HG03442 (cell line): ENCODE measurements around the gene STK32B.

ENCODE experiments used
- ATAC-seq: cut with Tn5 transposase; IDR thresholded peaks from one replicate; pipeline ENCODE4 v1.9.1; 2021; ENCODE audit warnings: mild to moderate bottlenecking, moderate library complexity; ENCODE audit not compliant: unreplicated experiment

Gene STK32B

DNA sequence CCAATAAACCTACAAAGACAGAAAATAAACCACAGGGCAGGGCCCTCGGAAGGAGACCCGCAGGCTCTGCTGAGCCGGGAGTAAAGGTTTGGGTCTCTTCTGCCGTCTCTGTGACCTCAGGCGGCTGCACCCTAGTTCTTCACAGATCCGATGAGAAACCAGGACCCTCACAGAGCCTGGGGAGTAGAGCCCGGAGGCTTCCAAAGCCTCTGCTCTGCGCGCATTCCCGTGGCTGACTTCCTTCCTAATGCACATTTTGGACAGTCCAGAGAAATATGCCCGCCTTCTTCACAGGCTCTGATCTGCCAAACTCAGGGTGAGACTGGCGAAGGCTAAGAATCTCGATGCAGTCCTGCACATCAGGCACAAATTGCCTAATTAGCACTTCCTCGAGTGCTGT, 411.6 kb downstream of the STK32B start:
- ATAC-seq = no peak

DNA sequence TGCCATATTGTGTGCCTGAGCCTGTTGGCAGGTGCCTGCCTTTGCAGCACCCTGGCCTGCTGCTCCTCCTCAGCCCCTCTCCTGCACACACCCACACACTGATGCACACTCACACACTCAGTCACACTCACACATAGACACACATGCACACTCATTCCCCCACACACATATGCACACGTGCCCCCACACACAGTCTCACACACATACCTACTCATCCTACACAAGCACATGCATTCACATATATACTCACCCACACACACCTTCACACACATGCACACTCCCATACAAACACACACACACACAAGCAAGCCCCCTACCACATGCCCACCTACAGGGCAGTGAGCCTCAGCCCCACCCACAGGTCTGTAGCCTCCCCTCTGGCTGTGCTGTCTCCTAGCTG, 412.1 kb downstream of the STK32B start:
- ATAC-seq = no peak

DNA sequence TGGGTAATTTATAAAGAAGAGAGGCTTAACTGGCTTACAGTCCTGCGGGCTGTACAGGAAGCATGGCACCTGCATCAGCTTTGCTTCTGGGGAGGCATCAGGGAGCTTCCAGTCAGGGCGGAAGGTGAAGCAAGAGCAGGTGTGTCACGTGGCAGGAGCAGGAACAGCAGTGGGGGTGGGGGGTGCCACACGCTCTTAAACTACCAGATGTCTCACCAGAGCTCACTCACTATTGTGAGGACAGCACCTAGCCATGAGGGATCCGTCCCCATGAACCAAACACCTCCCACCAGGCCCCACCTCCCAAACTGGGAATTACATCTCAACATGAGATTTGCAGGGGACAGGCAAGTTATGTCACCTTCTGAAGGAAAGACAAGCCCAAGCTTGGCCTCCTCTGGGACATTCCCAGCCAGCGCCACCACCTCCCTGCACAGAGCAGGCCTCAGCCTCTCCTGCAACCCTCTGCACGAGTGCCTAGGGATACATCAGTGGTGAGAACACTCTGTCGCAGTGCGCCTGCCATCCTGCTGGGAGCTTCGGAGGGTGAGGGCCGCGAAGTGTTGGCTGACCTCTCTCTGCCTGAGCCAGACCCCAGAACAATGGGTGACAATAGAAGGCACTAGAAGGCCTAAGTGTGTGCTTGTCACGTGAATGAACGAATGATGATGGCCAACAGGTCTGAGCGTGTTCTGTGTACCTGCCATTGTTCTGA, 412.8 kb downstream of the STK32B start:
- no peak for ATAC-seq

DNA sequence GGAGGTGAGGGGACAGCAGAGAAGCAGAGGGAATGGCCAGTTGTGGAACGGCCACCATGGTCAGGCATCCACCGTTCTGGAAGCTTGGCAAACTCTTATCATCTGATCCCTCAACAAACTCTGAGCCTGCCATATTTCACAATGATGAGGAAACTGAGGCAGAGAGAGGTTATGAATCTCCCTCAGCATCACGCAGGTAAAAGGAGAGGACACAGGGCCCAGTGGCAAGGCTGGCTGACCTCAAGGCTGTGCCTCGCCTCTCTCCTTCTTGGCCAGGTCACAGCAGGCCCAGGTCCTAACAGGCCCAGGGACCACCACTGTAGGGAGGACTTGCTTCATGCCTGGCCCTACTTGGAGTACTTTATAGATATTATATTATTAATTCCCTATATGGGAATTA, 414.2 kb downstream of the STK32B start:
- ATAC-seq = no peak

DNA sequence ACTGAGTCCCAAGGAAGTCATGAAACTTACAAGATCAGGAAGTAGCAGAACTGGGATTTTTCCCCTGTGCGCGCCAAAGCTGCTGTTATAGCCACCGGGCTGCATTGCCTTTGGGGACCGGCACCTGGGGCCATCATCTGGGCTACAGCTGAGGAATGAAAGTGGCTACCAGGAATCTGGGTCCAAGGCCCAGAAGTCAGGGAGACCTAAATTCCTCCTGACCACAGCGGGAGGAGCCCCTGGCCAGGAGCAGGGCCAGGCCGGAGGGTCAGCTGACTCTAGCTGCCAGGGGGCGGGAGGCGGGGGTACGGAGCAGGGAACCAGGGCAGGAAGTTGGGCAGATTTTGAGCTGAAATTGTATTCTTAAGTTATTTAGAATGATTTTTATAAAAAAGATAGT, 414.7 kb downstream of the STK32B start:
- ATAC-seq = no peak

DNA sequence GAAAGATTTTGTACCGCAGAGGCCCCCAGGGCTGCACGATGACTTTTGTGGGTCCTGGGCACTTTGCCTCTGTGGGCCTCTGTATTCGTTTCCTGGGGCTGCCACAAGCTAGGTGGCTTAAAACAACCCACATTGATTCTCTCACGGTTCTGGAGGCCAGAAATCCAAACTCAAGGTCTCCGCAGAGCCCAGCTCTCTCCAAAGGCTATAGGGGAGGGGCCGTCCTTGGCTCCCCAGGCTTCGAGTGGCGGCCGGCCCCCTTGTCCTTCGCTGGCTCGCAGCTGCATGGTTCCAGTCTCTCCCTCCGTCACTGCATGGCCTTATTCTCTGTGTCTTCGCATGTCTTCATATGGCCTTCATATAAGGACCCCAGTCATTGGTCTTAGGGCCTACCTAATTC, 415.8 kb downstream of the STK32B start:
- ATAC-seq = no peak

DNA sequence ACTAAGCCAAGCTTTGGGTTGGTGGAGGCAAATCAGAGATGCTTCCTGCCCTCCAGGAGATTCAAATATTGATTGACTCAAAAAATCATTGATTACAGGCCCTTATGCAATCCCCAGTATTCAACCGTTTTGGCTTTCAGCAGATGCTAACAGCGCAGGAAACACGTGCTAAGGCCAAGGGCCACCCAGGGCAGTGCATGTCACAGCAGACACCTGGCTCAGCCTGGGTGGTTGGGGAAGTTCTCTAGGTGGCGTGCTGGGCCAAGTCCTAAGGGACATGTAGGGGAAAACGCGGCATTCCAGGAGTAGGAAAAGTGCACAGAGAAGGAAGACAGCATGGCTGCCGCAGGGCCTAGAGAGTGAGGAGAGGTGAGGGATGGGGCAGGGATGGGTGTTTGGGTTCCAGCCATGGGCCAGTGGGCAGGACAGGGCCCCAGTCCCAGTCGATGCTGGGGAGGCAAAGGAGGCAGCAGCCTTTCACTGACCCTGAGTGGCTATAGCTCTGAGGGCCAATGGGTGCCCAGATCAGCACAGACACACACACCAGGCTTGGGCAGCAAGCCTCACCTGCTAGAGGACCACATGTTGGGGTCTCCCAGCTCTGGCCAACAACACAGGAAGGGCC, 418.0 kb downstream of the STK32B start:
- no peak for ATAC-seq

DNA sequence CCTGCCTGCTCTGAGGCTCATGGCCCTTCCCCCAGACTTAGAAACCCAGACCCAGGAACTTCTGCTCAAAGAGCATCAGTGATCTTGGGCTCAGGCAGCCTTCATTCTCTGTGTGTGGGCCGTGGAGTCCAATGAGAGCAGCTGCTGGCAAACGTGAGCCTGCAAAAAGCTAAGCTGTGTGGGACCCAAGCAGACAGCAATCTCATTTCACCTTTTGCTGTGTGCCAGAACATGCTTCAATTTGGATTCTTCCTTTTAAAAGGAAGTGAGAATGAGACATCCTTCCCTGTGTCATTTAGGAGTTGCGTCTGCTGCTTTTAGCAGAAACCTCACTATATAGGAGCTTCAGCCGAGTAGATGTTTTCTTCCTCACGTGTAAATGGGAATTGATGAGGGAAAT, 418.6 kb downstream of the STK32B start:
- ATAC-seq = no peak

DNA sequence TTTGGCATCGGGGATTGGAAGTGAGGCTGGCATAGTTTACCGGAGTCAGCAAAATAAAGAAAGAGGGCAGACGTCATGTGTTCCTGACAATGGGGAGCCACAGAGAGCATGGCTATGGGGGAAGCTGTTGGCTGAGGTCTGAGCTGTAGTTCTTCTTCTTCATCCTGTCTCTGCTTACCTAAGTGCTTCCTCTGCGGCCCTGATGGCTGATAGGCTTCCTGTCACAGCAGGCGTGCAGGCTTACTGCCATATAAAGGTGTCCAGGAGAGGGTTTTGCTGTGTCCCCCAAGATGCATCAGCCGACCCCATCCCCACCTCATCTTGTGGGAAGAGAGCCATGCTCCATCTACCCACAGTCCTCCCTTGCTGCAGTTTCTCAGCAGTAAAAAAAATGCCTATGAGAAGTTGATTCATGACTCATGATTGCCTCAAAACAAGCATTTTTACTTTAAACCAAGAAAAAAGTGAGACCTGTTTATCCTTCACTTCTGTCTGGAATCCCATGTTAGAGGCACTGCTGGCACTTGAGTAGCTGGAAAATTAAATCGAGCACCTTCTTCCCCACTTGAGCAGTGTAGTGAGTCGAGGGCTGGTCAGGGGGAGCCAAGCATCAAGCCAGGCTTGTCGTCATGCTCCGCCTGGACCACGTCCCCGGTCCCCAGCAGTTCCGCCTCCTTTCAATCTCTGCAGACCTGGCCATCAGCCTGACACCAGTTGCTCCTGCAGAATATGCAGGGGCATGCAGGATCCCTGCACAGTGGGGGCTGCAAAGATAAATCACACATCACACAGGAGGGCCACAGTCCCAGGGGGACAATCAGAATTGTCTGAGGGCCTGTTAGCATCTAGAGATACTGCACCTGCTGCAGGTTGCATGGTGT, 419.3 kb downstream of the STK32B start:
- ATAC-seq = no peak

DNA sequence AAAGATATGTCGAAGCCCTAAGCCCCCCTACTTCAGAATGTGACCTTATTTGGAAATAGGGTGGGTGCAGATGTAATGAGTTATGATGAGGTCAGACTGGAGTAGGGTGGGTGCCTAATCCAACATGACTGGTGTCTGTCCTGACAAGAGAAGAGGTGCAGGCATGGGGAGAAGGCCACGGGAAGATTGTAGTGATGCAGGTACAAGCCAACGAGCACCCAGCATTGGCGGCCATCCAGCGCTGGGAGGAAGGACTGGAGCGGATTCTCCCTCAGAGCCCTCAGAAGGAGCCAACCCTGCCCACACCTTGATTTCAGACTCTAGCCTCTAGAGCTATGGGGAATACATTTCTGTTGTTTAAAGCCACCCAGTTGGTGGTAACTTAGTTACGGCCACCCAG, 419.9 kb downstream of the STK32B start:
- no peak for ATAC-seq

DNA sequence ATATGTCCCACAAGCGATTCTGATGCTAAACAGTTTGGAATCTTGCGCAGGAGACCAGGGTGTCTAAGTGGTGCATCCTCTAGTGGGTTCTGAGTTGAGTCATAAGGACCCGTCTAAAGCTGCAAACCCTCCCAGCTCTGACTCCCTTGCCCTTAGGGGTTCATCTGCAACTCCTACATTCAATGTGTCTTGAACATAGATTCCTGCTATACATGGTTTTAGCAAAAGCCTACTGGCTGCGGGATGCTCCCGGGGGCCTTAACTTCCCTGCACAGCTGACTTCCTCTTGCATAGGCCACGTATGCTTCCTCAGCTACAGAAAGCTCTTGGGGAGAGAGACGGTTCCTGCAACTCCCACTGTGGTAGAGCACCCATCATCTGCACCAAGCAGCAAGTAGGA, 420.4 kb downstream of the STK32B start:
- ATAC-seq = no peak

DNA sequence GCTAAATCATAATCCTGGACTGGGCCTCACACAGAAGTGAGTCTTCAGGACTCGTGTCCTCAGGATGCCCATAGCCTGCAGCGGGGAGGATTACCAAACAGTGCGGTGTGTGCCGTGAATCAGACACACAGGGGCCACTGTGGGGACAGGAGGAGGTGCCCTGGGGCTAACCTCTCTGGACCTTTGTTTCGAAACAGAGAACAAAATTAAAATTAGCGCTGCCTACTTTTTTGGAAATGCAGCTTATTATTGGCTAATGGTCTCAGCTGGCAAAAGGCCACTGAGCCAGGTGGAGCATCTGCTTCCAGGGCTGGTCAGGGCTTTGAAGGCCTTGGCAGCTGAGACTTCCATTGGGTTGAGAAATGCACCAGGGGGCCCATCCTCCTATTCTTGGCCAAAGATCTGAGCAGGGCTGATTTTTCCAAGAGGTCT, 420.9 kb downstream of the STK32B start:
- no peak for ATAC-seq

DNA sequence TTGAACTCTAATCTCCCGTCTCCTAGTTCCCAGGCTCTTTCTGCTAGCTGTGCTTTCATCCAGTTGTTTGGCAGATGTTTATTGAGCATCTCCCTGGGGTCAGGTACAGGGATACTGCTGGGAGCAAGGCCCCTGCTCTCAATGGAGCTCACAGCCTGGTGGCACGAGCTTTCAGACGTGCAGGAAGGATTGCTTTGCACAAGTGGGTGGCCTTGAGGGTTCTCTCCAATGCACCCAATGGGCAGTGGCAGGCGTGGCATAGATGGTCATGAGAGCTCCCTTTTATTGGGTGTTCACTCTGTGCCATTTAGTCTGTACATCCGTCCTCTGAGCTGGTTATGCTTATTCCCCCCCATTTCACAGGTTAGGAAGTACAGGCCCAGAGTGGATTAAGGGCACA, 421.8 kb downstream of the STK32B start:
- no peak for ATAC-seq

DNA sequence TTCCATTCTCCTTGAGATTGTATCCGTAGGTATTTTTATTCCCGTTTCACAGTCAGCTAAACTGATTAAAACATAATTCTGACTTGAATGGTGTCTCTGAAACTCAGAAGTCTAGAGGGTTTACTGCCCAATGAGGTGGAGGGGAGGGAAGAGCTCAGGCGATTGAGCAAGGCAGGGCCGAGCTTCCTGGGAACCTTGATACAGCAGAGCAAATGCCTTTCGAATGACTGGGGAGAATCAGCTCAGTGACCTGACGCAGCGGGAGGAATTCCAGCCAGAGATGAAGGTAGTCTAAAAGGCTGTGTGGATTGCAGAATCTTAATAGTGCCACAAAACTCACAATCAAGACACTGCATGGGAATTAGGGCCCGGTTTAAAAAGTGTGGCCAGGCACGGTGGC, 423.5 kb downstream of the STK32B start:
- ATAC-seq = no peak

DNA sequence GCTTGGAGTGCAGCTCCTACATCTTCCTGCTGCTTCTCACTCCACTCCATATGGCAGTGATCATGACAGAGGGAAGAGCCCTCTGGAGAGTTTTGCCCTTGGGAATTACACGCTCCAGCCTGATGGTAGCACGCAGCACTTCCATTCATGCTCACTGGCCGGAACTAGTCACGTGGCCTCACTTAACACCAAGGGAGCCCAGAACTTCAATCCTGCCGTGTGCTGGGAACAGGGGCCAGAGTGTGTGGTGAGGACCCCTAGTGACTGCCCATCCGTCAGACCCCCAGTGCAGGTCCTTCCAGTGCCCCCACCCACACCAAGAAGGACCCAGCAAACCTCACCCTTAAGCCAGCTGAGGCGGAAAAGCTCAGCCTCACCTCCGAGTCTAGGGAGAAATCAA, 426.3 kb downstream of the STK32B start:
- ATAC-seq = no peak

DNA sequence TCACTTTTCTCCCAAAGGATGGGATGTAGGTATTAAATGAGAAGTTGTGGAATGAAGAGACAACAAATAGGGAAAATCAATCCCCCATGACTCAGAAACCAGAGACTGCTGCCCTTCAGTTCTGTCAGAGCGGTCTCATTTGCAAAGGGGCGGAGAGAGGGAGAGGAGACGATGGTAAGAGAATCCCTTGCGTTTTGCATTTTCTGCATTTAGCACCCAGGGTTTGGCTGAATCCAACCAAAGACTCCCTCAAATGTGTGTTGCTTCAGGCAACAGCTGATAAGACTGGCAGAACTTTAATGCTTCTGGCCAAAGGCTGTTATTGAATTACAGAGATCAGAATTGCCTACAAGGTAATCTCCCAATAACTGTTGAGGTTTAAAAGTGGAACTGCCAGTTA, 426.9 kb downstream of the STK32B start:
- ATAC-seq = no peak

DNA sequence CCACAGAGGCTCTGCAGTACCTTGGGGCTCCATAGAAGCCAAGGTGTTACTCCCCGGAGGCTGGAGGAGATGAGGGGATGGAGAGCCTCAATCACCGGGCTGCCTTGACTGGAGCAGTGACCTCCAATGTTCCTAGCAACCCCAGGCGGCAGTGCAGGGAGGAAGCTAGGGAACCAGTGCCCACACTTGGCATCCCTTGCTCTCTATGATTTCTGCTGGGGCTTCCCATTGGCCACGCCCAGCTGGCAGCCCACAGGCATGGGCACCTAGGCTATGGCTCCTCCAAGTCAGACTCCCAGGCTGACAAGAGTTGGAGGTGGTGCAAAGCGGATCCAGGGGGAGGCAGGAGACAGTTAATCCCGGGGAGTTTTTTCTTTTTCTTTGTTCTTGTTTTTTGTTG, 427.4 kb downstream of the STK32B start:
- no peak for ATAC-seq

DNA sequence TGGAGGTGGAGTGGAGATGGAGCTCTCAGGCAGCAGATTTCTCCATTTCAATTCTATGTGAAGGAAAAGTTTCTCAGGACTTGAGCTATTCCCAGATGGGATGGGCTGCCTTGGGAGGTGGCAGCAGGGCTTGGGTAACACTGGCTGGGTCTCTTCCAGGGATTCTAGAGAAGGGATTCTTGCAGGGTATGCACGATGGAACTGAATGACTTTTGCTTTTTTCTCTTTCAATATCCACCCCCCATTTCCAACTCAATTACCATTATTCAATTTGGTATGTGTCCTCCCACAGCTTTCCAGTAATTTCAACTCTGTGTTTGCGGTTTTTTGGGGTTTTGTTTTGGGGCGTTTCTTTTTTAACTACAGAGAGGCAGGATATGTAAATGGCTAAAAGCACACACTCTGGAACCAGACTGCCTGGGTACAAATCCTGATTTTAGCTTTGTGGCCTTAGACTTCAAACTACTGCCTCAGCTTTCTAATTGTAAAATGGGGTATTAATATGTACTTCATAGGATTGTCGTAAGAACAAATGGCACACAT, 428.3 kb downstream of the STK32B start:
- ATAC-seq = no peak

DNA sequence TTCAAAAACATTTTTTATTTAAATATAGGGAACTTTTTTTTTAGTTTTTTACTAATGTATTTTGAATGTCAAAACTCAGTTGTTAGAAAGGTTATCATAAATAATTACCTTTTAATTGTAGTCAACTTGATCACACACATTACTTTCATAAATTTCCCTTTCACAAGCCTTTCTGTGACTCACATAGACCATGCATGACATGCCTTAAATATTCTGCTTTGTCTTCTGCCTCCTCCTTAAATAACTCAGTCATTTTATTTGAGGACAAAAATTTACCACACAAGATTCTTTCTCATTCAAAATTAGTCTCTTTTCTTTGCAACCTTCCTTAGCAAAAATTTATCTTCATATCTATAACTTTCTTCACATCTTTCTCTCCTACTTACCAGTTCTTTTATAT, 437.1 kb downstream of the STK32B start:
- ATAC-seq = no peak

DNA sequence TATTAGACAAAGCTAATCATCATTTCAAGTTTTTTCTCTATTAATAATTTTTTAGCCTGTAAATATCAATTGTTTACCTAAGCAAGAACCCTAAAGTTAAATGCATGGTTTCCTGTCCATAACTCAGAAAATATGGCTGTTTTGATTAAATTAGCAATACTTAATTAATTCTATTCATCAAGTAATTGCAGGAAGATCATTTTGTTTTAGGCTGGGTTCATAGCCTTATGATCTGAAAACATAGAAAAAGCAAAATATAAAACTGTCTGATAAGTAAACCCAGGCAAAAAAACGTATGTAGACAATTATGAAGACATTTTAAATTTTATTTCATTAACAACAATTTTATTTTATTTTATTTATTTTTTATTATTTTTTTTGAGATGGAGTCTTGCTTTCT, 438.0 kb downstream of the STK32B start:
- ATAC-seq = no peak

DNA sequence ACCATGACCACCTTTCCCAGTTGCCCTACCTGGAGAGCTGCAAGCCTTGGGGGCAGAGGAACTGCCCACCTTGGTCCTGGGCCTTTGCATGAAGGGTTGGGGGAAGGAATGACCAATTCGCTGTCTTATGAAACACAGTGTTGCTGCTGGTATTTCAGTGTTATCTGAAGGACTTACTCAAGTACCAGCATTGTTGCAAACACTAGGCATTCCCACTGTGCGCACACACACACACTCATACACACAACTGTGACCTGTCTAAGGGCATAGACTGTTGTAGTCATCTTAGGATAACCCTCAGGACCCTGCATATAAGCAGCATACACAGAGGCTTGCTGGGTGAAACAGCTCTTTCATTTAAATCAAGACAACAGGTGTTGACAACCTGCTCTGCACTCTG, 446.2 kb downstream of the STK32B start:
- no peak for ATAC-seq

DNA sequence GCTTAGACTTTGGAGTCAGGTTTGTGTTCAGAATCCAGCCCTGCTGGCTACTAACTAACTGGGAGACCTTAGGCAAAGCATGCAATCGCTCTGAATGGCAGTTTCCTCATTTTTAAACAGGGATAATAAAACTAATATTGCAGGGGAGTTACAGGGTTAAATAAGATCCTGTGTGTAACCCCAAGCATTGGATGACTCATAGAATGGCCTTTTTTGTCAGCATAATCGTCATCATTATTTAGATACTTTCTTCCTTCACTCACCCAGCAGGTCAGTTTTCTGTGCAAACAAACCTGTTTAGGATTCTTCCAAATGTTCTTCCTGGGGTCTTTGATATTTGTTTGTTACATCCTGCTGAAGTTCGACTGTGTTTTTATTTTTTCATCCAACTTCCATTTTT, 448.9 kb downstream of the STK32B start:
- ATAC-seq = no peak
